Measurements from ENCODE around the gene TCAP. TPM values are rescaled to one million over a fixed set of nuclear protein-coding genes. Genes with fewer than 3 reads are reported as not detected.

The TCAP gene
- polyA plus RNA-seq, 3 donors, result 1.3 TPM; not detected in 2

- H2AFZ ChIP-seq (ENCODE audit: insufficient read depth, low read depth, low read length, poor library complexity, severe bottlenecking), result no peak overlapping the region
- no peaks in the 10 kb centered on the region for H3K79me2 ChIP-seq (ENCODE audit: insufficient read depth, low read length)
- H3K36me3 ChIP-seq (replicated peaks in 1 of 2; ENCODE audit: control insufficient read depth in 1 of 2, insufficient read depth in 2 of 2, low read length in 2 of 2), result peaks cover 54 to 59% of the 10 kb centered on the region in 2 donors
- H3K4me2 ChIP-seq (replicated peaks; ENCODE audit: extremely low read depth, low read length, poor library complexity, severe bottlenecking), result no peak overlapping the region
- 92% methylated on average over 22 of the region's 35 CpGs for WGBS (ENCODE audit: insufficient coverage)
- H3K27me3 ChIP-seq (ENCODE audit: control insufficient read depth in 2 of 2, insufficient read depth in 2 of 2, low read length in 2 of 2), result peaks cover 0 to 8% of the 10 kb centered on the region in 2 donors
- peaks cover 15% of the 10 kb centered on the region for H3K4me1 Mint-ChIP-seq
- peaks cover 0 to 3% (median 0%) of the 10 kb centered on the region in 7 donors for H3K9me3 Mint-ChIP-seq
- H3K36me3 Mint-ChIP-seq, result peaks cover 44 to 66% of the 10 kb centered on the region in 2 donors
- peak overlapping the region in 1 of 7 donors; percentile 24 for H3K27ac Mint-ChIP-seq
- DNase-seq, result no peak
- intact Hi-C loops (cut with micrococcal nuclease), result no loop called here
- peaks cover 36% of the 10 kb centered on the region for H4K20me1 ChIP-seq (ENCODE audit: insufficient read depth, low read length)
- peaks cover 16 to 17% of the 10 kb centered on the region in 2 donors for H3K4me1 ChIP-seq (ENCODE audit: control insufficient read depth in 1 of 2, insufficient read depth in 2 of 2, low read length in 2 of 2)
- no peak for TF ChIP-seq CTCF (IDR thresholded peaks at IDR 0.05)
- H3K27me3 Mint-ChIP-seq (ENCODE audit: low read depth in 3 of 3), result peaks cover 10 to 20% (median 15%) of the 10 kb centered on the region in 3 donors
- H3K4me3 Mint-ChIP-seq, result peak overlapping the region in 1 of 2 donors; percentile 41
- no peak overlapping the region for H3K9ac ChIP-seq (ENCODE audit: insufficient read depth, low read length, poor library complexity, severe bottlenecking)
- H3K4me3 ChIP-seq (replicated peaks in 1 of 3; ENCODE audit: low read depth in 2 of 3, low read length in 3 of 3), result no peak overlapping the region
- no peak overlapping the region for H3K27ac ChIP-seq (ENCODE audit: low read depth in 1 of 2, low read length in 2 of 2)
- no peaks in the 10 kb centered on the region for H3K9me3 ChIP-seq (replicated peaks in 1 of 2; ENCODE audit: control insufficient read depth in 1 of 2, insufficient read depth in 1 of 2, low read length in 2 of 2)
Observed at GRCh38 chr17:39660397-39661385, 4.5 kb upstream of the TCAP start.

DNA sequence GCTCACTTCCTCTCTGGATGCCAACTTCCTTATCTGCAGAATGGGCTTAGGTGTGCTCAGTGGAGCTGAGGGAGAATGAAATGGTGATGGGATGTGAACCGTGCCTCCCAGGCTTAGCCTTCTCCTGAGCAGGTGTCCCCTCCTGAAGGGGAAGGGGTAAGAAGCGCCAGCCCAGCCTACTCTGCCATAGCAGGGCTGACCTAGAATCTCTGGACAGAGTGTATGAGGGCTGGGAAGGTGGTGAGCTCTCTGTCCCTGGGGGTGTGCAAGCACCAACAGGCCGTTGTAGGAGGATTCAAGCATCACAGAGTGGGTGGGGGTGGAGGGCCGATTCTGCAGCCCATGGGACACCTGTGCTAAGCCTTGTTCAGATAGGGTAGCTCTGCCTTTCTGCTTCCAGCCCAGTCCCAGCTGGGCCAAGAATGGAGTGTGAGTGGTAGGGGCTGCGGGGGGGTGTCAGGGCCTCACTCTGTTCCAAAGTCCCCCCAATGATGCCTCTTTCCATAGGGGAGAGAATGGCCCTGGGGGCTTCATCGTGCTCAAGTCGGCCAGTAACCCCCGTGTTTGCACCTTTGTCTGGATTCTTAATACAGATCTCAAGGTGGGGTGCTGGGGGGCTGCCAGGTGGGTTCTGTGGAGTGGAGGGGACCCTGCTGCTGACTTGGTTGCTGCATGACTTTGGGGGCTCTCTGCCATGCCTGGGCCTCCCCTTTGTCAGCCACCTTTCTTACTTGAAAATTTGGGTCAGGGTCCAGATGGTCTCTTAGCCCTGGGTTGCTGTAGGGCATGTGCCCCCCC lies 3.2 kb upstream of the TCAP start:
- H3K27ac Mint-ChIP-seq, result no peak overlapping the region
- Histone ChIP-seq H3K4me1 (ENCODE audit: control insufficient read depth in 1 of 2, insufficient read depth in 2 of 2, low read length in 2 of 2) (peaks cover 16 to 17% of the 10 kb centered on the region in 2 donors), H3K36me3 (replicated peaks in 1 of 2; ENCODE audit: control insufficient read depth in 1 of 2, insufficient read depth in 2 of 2, low read length in 2 of 2) (peaks cover 43 to 52% of the 10 kb centered on the region in 2 donors), H4K20me1 (ENCODE audit: insufficient read depth, low read length) (peaks cover 27% of the 10 kb centered on the region), H2AFZ (ENCODE audit: insufficient read depth, low read depth, low read length, poor library complexity, severe bottlenecking) (no peak overlapping the region), H3K4me2 (replicated peaks; ENCODE audit: extremely low read depth, low read length, poor library complexity, severe bottlenecking) (no peak overlapping the region), H3K27ac (ENCODE audit: low read depth in 1 of 2, low read length in 2 of 2) (no peak overlapping the region), H3K9ac (ENCODE audit: insufficient read depth, low read length, poor library complexity, severe bottlenecking) (no peak overlapping the region), H3K79me2 (ENCODE audit: insufficient read depth, low read length) (no peaks in the 10 kb centered on the region), H3K9me3 (replicated peaks in 1 of 2; ENCODE audit: control insufficient read depth in 1 of 2, insufficient read depth in 1 of 2, low read length in 2 of 2) (peaks cover 0 to 9% of the 10 kb centered on the region in 2 donors), H3K27me3 (ENCODE audit: control insufficient read depth in 2 of 2, insufficient read depth in 2 of 2, low read length in 2 of 2) (peaks cover 9 to 21% of the 10 kb centered on the region in 2 donors), H3K4me3 (replicated peaks in 1 of 3; ENCODE audit: low read depth in 2 of 3, low read length in 3 of 3) (no peak overlapping the region)
- H3K9me3 Mint-ChIP-seq, result peaks cover 0 to 10% (median 3%) of the 10 kb centered on the region in 7 donors
- intact Hi-C loops (cut with micrococcal nuclease), result no loop called here
- no peak for DNase-seq
- no peak for TF ChIP-seq CTCF (IDR thresholded peaks at IDR 0.05)
- 91% methylated on average over 7 of the region's 8 CpGs for WGBS (ENCODE audit: insufficient coverage)
- peaks cover 38 to 54% of the 10 kb centered on the region in 2 donors for H3K36me3 Mint-ChIP-seq
- H3K27me3 Mint-ChIP-seq (ENCODE audit: low read depth in 3 of 3), result peaks cover 21 to 32% (median 27%) of the 10 kb centered on the region in 3 donors
- H3K4me3 Mint-ChIP-seq, result no peak overlapping the region
- peaks cover 18% of the 10 kb centered on the region for H3K4me1 Mint-ChIP-seq
